H1 (cell line): ENCODE measurements around the gene SPPL2A. TPM values are rescaled to one million over a fixed set of nuclear protein-coding genes. Genes with fewer than 3 reads are reported as not detected.

Experiments used
- CTCF ChIA-PET: fragments of 300-600 bp; sonication (Branson Sonifier 250); formaldehyde crosslinking; loops from one replicate; lab custom pipeline; 2021; ENCODE audit not compliant: partially characterized antibody; lab: Charles Lee
- POLR2A ChIA-PET: fragments of 300-600 bp; sonication (Branson Sonifier 250); formaldehyde crosslinking; loops from one replicate; lab custom pipeline; 2021; ENCODE audit warnings: inconsistent platforms; ENCODE audit not compliant: partially characterized antibody; lab: Charles Lee
- DNase-seq, 2 experiments: peaks; one replicate each; pipeline versions ENCODE4 v3.0.0 to v3.0.0-alpha.2; 2010 to 2022; ENCODE audit warnings: low spot score in 2 of 2, low read depth in 1 of 2, mixed read lengths in 1 of 2
- FAIRE-seq: peaks from 2 replicates; lab custom pipeline; 2011; peaks lifted over from hg19 to GRCh38; lab: Jason Lieb, UNC
- H2AFZ ChIP-seq: 2 replicates; pipeline ENCODE4 v1.8.1; 2012; ENCODE audit warnings: low read length, inconsistent platforms
- H2AK5ac ChIP-seq: 2 replicates; pipeline ENCODE4 v1.6.1; 2013; ENCODE audit warnings: low read depth, low read length
- H2BK120ac ChIP-seq: replicated peaks from 2 replicates; pipeline ENCODE3; 2013; ENCODE audit warnings: low read depth, low read length, inconsistent platforms
- H2BK12ac ChIP-seq: 2 replicates; pipeline ENCODE4 v1.6.1; 2013; ENCODE audit warnings: low read depth, low read length
- H2BK15ac ChIP-seq: 2 replicates; pipeline ENCODE4 v1.6.1; 2013; ENCODE audit warnings: low read length
- H2BK20ac ChIP-seq: 2 replicates; pipeline ENCODE4 v1.6.1; 2013; ENCODE audit warnings: low read length
- H2BK5ac ChIP-seq: 2 replicates; pipeline ENCODE4 v1.6.1; 2013; ENCODE audit warnings: low read depth, low read length
- H3K14ac ChIP-seq: 2 replicates; pipeline ENCODE4 v1.6.1; 2013; ENCODE audit warnings: inconsistent platforms; ENCODE audit not compliant: insufficient read length
- H3K18ac ChIP-seq: 2 replicates; pipeline ENCODE4 v1.6.1; 2013; ENCODE audit warnings: low read length; ENCODE audit errors: extremely low read depth
- H3K23ac ChIP-seq: 2 replicates; pipeline ENCODE4 v1.6.1; 2013; ENCODE audit warnings: inconsistent platforms; ENCODE audit not compliant: insufficient read length
- H3K23me2 ChIP-seq: 2 replicates; pipeline ENCODE4 v1.6.1; 2013; ENCODE audit warnings: low read depth, low read length
- H3K27ac ChIP-seq: 2 replicates; pipeline ENCODE4 v1.6.1; 2011; ENCODE audit warnings: low read depth, low read length, inconsistent platforms
- H3K27me3 ChIP-seq, 4 experiments: replicated peaks in 1 of 4; 1 replicate in 1 of 4; 2 replicates in 3 of 4; pipeline versions ENCODE4 v1.6.1 to v1.8.1; 2011 to 2013; ENCODE audit warnings: low read length in 3 of 4, mild to moderate bottlenecking in 3 of 4, inconsistent platforms in 2 of 4, mixed read lengths in 2 of 4, moderate library complexity in 1 of 4; ENCODE audit not compliant: control insufficient read depth in 3 of 4, insufficient read depth in 3 of 4; ENCODE audit errors: extremely low read depth in 1 of 4
- H3K36me3 ChIP-seq, 4 experiments: 2 replicates each; pipeline versions ENCODE4 v1.6.1 to v1.8.1; 2011 to 2013; ENCODE audit warnings: mild to moderate bottlenecking in 4 of 4, low read length in 3 of 4, moderate library complexity in 2 of 4, control low read depth in 1 of 4, inconsistent platforms in 1 of 4; ENCODE audit not compliant: insufficient read depth in 4 of 4, control insufficient read depth in 2 of 4
- H3K4ac ChIP-seq: replicated peaks from 2 replicates; pipeline ENCODE3; 2013; ENCODE audit warnings: low read length, low read depth, mixed read lengths, inconsistent platforms; ENCODE audit not compliant: insufficient read length
- H3K4me1 ChIP-seq, 4 experiments: replicated peaks in 1 of 4; 1 replicate in 1 of 4; 2 replicates in 3 of 4; pipeline versions ENCODE4 v1.6.1 to v1.8.1; 2011 to 2013; ENCODE audit warnings: low read length in 3 of 4, inconsistent platforms in 2 of 4, mixed read lengths in 1 of 4; ENCODE audit not compliant: insufficient read depth in 4 of 4, control insufficient read depth in 3 of 4
- H3K4me2 ChIP-seq, 2 experiments: 2 replicates each; pipeline versions ENCODE4 v1.6.1 to v1.8.1; 2011 to 2013; ENCODE audit warnings: low read depth in 2 of 2, low read length in 2 of 2, control low read depth in 1 of 2, inconsistent platforms in 1 of 2, mild to moderate bottlenecking in 1 of 2; ENCODE audit not compliant: insufficient read depth in 1 of 2
- H3K4me3 ChIP-seq, 4 experiments: fragments of 200-600, 300-600 bp in 1 of 4; sonication (generic), shearing (Covaris generic), sonication (Bioruptor Twin) in 1 of 4; 2 replicates each; pipeline versions ENCODE4 v1.5.1 to v1.8.1; 2011 to 2016; ENCODE audit warnings: low read length in 4 of 4, low read depth in 3 of 4, control low read depth in 2 of 4, inconsistent platforms in 2 of 4, mild to moderate bottlenecking in 2 of 4, mixed read lengths in 1 of 4, moderate library complexity in 1 of 4; ENCODE audit not compliant: insufficient read depth in 2 of 4; ENCODE audit errors: extremely low read depth in 1 of 4
- H3K56ac ChIP-seq: replicated peaks from 2 replicates; pipeline ENCODE3; 2013; ENCODE audit warnings: low read depth, mild to moderate bottlenecking, mixed read lengths, low read length, inconsistent platforms; ENCODE audit not compliant: insufficient read length
- H3K79me1 ChIP-seq: 2 replicates; pipeline ENCODE4 v1.6.1; 2013; ENCODE audit warnings: low read depth, low read length, control low read depth
- H3K79me2 ChIP-seq, 2 experiments: 2 replicates each; pipeline versions ENCODE4 v1.6.1 to v1.8.1; 2012 to 2013; ENCODE audit warnings: low read length in 2 of 2, mild to moderate bottlenecking in 2 of 2, inconsistent platforms in 1 of 2; ENCODE audit not compliant: insufficient read depth in 2 of 2, control insufficient read depth in 1 of 2
- H3K9ac ChIP-seq, 4 experiments: replicated peaks in 1 of 4; 1 replicate in 1 of 4; 2 replicates in 3 of 4; pipeline versions ENCODE4 v1.6.1 to v1.8.1; 2011 to 2013; ENCODE audit warnings: low read depth in 3 of 4, low read length in 3 of 4, control low read depth in 2 of 4, mild to moderate bottlenecking in 2 of 4, moderate library complexity in 2 of 4, inconsistent platforms in 1 of 4; ENCODE audit errors: extremely low read depth in 1 of 4
- H3K9me3 ChIP-seq, 2 experiments: 2 replicates each; pipeline versions ENCODE4 v1.6.1 to v1.8.1; 2012 to 2013; ENCODE audit warnings: mild to moderate bottlenecking in 2 of 2, moderate library complexity in 2 of 2, control low read depth in 1 of 2, inconsistent platforms in 1 of 2, low read depth in 1 of 2, low read length in 1 of 2, mixed read lengths in 1 of 2; ENCODE audit not compliant: insufficient read depth in 2 of 2
- H4K20me1 ChIP-seq, 2 experiments: replicated peaks in 1 of 2; 2 replicates each; pipeline versions ENCODE3 to v1.8.1; 2011 to 2013; ENCODE audit warnings: inconsistent platforms in 2 of 2, low read length in 2 of 2, mild to moderate bottlenecking in 1 of 2; ENCODE audit not compliant: insufficient read depth in 2 of 2, control insufficient read depth in 1 of 2
- H4K5ac ChIP-seq: 2 replicates; pipeline ENCODE4 v1.6.1; 2013; ENCODE audit warnings: low read length, low read depth, mixed read lengths, inconsistent platforms; ENCODE audit not compliant: insufficient read length
- H4K8ac ChIP-seq: 2 replicates; pipeline ENCODE4 v1.8.0; 2013; ENCODE audit warnings: mild to moderate bottlenecking, moderate library complexity, low read length, inconsistent platforms; ENCODE audit not compliant: insufficient read depth; ENCODE audit errors: extremely low read depth
- H4K91ac ChIP-seq: replicated peaks from 2 replicates; pipeline ENCODE3; 2013; ENCODE audit warnings: low read length, mixed read lengths, inconsistent platforms; ENCODE audit not compliant: insufficient read length
- BACH1 ChIP-seq: IDR thresholded peaks from 2 replicates; pipeline ENCODE4 v1.6.1; 2012; ENCODE audit warnings: low read length, improper control_type of control experiment
- CHD1 ChIP-seq: IDR thresholded peaks from 2 replicates; pipeline ENCODE4 v1.6.1; 2012; ENCODE audit warnings: low read depth, low read length, improper control_type of control experiment
- CREB1 ChIP-seq: IDR thresholded peaks from 2 replicates; pipeline ENCODE4 v1.6.1; 2012; ENCODE audit warnings: inconsistent platforms
- CTBP2 ChIP-seq: IDR thresholded peaks from 2 replicates; pipeline ENCODE4 v1.7.0; 2011; ENCODE audit warnings: borderline replicate concordance, mild to moderate bottlenecking, moderate library complexity, mixed read lengths, low read length; ENCODE audit not compliant: insufficient read depth, insufficient read length
- GABPA ChIP-seq: IDR thresholded peaks from 2 replicates; pipeline ENCODE4 v1.6.1; 2011; ENCODE audit warnings: mild to moderate bottlenecking, low read length, moderate library complexity, borderline replicate concordance; ENCODE audit not compliant: insufficient read depth
- JUN ChIP-seq: IDR thresholded peaks from 2 replicates; pipeline ENCODE4 v1.6.1; 2011; ENCODE audit warnings: low read depth, mild to moderate bottlenecking, improper control_type of control experiment, low read length
- JUND ChIP-seq: IDR thresholded peaks from 2 replicates; pipeline ENCODE4 v1.6.1; 2011; ENCODE audit warnings: mild to moderate bottlenecking, improper control_type of control experiment, low read length
- KDM5A ChIP-seq: fragments of 200-600 bp; IDR thresholded peaks from 2 replicates; pipeline ENCODE4 v1.7.1; 2012; ENCODE audit warnings: mild to moderate bottlenecking, low read length, inconsistent platforms, mixed read lengths
- MAFK ChIP-seq: IDR thresholded peaks from 2 replicates; pipeline ENCODE4 v1.6.1; 2012; ENCODE audit warnings: low read depth, mild to moderate bottlenecking, improper control_type of control experiment, low read length
- PHF8 ChIP-seq: fragments of 200-600 bp; sonication (generic); conservative IDR thresholded peaks from 2 replicates; pipeline ENCODE4 v1.7.1; 2012; ENCODE audit warnings: low read depth, mild to moderate bottlenecking, inconsistent platforms, low read length, moderate library complexity
- POLR2A ChIP-seq, 2 experiments: IDR thresholded peaks; 1 replicate in 1 of 2; 2 replicates in 1 of 2; pipeline ENCODE4 v1.6.1; 2011; ENCODE audit warnings: low read depth in 2 of 2, low read length in 2 of 2, mild to moderate bottlenecking in 2 of 2; ENCODE audit errors: control extremely low read depth in 1 of 2
- RBBP5 ChIP-seq: IDR thresholded peaks from 2 replicates; pipeline ENCODE4 v1.7.1; 2012; ENCODE audit warnings: low read depth, mild to moderate bottlenecking, inconsistent platforms, low read length, moderate library complexity, borderline replicate concordance
- RFX5 ChIP-seq: IDR thresholded peaks from 2 replicates; pipeline ENCODE4 v1.6.1; 2011; ENCODE audit warnings: low read depth, low read length, improper control_type of control experiment, borderline replicate concordance
- RNF2 ChIP-seq: fragments of 200-900, 300-1000 bp; sonication (generic); IDR thresholded peaks from 2 replicates; pipeline ENCODE4 v1.7.1; 2016; ENCODE audit warnings: borderline replicate concordance, low read depth, mild to moderate bottlenecking, antibody characterized with exemption, low read length; ENCODE audit not compliant: poor library complexity, severe bottlenecking; ENCODE audit errors: missing control alignments
- TEAD4 ChIP-seq: IDR thresholded peaks from 2 replicates; pipeline ENCODE4 v1.6.1; 2012; ENCODE audit warnings: low read depth, low read length, inconsistent platforms, mixed read lengths
- WGBS, 2 experiments: shearing (Covaris generic) in 1 of 2; methylation state at CpG; one replicate each; pipeline versions ENCODE4 v1.1.6 to v1.1.7; 2013 to 2015; ENCODE audit warnings: low lambda C conversion rate in 2 of 2, mixed read lengths in 2 of 2, inconsistent platforms in 1 of 2, low coverage in 1 of 2, missing lambda C conversion rate in 1 of 2; ENCODE audit not compliant: insufficient replicate concordance in 2 of 2, insufficient coverage in 1 of 2, insufficient read length in 1 of 2; ENCODE audit errors: extremely low coverage in 1 of 2, missing lambda C conversion rate in 1 of 2; 5-methylcytosine and 5-hydroxymethylcytosine counted together
- polyA plus RNA-seq, 7 experiments: library from polyadenylated mRNA; depleted of rRNA in 3 of 7; stranded (reverse) in 5 of 7; unstranded in 2 of 7; fragments of >200 nt in 5 of 7; fragments of 200-250 nt in 2 of 7; gene quantifications; 1 replicate in 5 of 7; 2 replicates in 1 of 7; 4 replicates in 1 of 7; pipeline versions ENCODE4 v1.2.1 to v1.2.3, GENCODE V29; 2011 to 2013; ENCODE audit warnings: missing spikeins in 2 of 7, mixed read lengths in 2 of 7
- total RNA-seq: library from RNA; stranded (reverse); fragmentation: NEBNext Ultra II Directional; extraction: Animal tissue kit (Norgen Biotek cat#: 25700); gene quantifications from 2 replicates; pipeline ENCODE4 v1.2.1, GENCODE V29; 2021

SPPL2A gene
- total and polyA plus RNA-seq, 2 of the 8 experiments (the other 6 are each of a cell fraction or from before 2014, with no cell fraction given): 15.6 to 52.9 TPM

DNA sequence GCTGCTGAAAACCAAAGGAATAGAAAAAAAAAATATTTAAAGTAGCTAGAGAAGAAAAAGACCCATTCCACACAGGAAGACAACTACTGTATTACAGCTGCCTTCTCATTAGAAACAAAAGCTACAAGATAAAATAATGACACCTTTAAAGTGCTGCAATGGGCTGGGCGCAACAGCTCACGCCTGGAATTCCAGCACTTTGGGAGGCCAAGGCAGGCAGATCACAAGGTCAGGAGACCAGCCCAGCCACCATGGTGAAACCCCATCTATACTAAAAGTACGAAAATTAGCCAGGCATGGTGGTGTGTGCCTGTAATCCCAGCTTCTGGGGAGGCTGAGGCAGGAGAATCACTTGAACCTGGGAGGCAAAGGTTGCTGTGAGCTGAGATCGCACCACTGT, 110.0 kb downstream of the SPPL2A start:
- DNase-seq (no peak), FAIRE-seq (no peak)
- Histone ChIP-seq H3K79me2 (0 out of 4 replicates have a peak, but pooled peaks cover 0 to 2% of the 10 kb centered on the region in 2 experiments), H4K20me1 (peaks cover 0 to 1% of the 10 kb centered on the region in 2 experiments), H3K79me1 (no peaks in the 10 kb centered on the region; the same call in 1 of the 2 replicates), H2AFZ (no peak overlapping the region), H3K4me1 (peaks cover 0 to 4% (median 0%) of the 10 kb centered on the region in 4 experiments; a peak in 2 of 7 replicates), H4K91ac (no peak overlapping the region), H4K5ac (no peak overlapping the region), H3K56ac (no peak overlapping the region), H3K14ac (no peak overlapping the region), H3K4ac (no peak overlapping the region), H2BK15ac (no peak overlapping the region), H2BK5ac (no peak overlapping the region), H3K23ac (no peak overlapping the region), H3K36me3 (peaks cover 4 to 26% (median 13%) of the 10 kb centered on the region in 4 experiments; a peak in 7 of 8 replicates), H3K27ac (no peak overlapping the region), H3K18ac (no peak overlapping the region), H3K4me2 (no peak overlapping the region), H2BK20ac (no peak overlapping the region), H3K9me3 (no peaks in the 10 kb centered on the region), H2BK12ac (no peak overlapping the region), H3K23me2 (no peaks in the 10 kb centered on the region), H3K27me3 (no peaks in the 10 kb centered on the region), H3K9ac (no peak overlapping the region), H4K8ac (no peak overlapping the region), H2AK5ac (no peak overlapping the region), H2BK120ac (no peak overlapping the region), H3K4me3 (no peak overlapping the region)
- POLR2A ChIA-PET: no interaction called here
- 90% methylated on average over 4 of the region's 4 CpGs; no CpG with 5 or more reads in 1 of the 2 experiments for WGBS, 2 experiments
- CTCF ChIA-PET: no interaction called here
- TF ChIP-seq CREB1: no peak
- no peak for TF ChIP-seq RNF2
- TF ChIP-seq CTBP2: no peak
- no peak for TF ChIP-seq JUN
- no peak for TF ChIP-seq MAFK
- no peak for TF ChIP-seq BACH1
- TF ChIP-seq RFX5: no peak
- no peak for TF ChIP-seq PHF8
- TF ChIP-seq KDM5A: no peak
- TF ChIP-seq GABPA: no peak
- TF ChIP-seq JUND: no peak
- no peak for TF ChIP-seq RBBP5
- TF ChIP-seq CHD1: no peak
- TF ChIP-seq POLR2A (IDR thresholded peaks at IDR 0.05; ENCODE audit: control extremely low read depth in 1 of 2, low read depth in 2 of 2, low read length in 2 of 2): no peak
- TF ChIP-seq TEAD4: no peak
